ENCODE data around the gene RAB11FIP4.
"Not testable (repeated sequence)": the region's sequence is repeated elsewhere in the genome, so short reads cannot be mapped to it uniquely, and the experiment has no call there.

The RAB11FIP4 gene

DNA sequence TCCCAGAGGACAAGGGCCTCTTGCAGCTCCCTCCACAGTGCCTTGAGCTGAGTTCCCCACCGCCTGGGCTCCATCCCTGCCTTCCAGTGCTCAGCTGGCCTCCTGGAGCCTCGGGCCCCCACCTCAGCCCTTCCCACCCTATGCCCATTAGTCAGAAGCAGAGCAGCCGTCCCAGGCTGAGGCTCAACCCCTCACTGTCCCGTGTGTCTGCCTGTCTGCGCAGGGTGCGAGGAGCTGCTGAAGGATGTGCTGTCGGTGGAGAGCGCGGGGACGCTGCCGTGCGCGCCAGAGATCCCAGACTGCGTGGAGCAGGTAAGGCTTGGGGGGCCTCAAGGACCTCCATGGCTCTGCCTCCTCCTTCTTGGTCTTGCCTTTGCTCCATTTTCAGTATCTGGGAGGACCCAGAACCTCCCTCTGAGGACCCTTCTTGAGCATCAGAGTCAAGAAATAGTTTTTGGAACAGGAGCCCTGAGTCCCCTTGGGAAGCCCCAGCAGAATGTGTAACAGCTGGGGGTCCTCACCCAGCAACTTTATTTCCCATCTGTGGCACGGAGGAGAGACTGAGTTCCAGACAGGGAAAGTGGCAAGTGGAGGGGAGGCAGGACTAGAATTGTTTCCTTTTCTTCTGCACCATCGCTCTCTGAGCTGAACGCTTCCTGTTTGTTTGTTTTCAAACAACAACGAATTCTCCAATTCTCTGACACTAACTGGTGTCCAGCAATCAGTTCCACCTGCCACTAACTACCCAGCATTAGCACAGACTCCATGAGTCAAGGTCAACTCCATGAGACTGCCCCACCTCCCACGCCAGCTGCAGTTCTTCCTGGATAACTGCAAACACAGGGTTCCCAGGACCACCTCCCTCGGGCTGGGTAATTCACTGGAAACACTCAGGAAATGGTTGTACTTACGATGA lies 42.6 kb downstream of the RAB11FIP4 start:
- FAIRE-seq = no peak

DNA sequence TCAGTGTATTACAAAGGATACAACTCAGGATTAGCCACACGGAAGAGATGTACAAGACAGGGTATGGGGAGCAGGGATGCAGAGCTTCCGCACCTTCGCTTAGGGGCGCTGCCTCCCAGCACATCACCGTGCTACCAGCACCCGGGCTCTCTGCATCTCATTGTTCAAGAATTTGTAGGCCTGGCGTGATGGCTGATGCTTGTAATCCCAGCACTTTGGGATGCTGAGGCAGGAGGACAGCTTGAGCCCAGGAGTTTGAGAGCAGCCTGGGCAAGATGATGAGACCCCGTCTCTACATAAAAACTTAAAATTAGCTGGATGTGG lies 43.2 kb downstream of the RAB11FIP4 start:
- FAIRE-seq = no peak

GRCh38 chr17:31435581-31435980 lies 44.1 kb downstream of the RAB11FIP4 start:
- no peak for FAIRE-seq

GRCh38 chr17:31437720-31438400 lies 46.4 kb downstream of the RAB11FIP4 start:
- FAIRE-seq = no peak

DNA sequence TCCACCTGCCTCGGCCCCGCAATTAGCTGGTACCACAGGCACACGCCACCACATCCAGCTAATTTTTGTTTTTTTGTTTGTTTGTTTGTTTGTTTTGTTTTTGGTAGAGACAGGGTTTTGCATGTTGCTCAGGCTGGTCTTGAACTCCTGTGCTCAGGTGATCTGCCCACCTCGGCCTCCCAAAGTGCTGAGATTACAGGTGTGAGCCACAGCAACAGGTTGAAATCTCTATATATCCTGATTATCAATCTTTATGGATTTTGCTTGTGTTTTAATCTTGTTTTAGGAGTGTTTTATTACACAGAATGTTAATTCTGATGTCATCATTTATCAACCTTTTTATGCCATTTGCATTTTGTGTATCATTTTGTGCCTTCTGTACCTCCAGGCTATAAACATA lies 48.2 kb downstream of the RAB11FIP4 start:
- FAIRE-seq = no peak

- no peak for FAIRE-seq
These were observed 50.8 kb downstream of the RAB11FIP4 start for GRCh38 chr17:31442276-31442675.

GRCh38 chr17:31442856-31443255 lies 51.4 kb downstream of the RAB11FIP4 start:
- FAIRE-seq = not testable (repeated sequence)

DNA sequence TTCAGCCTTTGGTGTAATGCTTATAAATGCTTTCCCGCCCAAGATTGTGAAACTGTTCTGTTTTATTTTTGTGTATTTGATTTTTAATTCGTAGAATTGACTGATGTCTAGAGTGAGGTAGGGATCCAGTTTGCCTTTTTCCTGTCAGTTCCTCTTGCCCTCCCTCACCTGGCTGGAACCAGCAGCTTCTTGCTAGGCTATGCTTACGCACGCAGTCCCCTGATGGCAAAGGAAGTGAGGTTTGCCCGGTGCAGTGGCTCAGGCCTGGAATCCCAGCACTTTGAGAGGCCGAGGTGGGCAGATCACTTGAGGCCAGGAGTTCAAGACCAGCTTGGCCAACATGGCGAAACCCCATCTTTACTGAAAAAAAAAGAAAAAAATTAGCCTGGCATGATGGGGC lies 51.9 kb downstream of the RAB11FIP4 start:
- FAIRE-seq = no peak

- FAIRE-seq = no peak
These were observed 52.6 kb downstream of the RAB11FIP4 start for GRCh38 chr17:31444026-31444425.

DNA sequence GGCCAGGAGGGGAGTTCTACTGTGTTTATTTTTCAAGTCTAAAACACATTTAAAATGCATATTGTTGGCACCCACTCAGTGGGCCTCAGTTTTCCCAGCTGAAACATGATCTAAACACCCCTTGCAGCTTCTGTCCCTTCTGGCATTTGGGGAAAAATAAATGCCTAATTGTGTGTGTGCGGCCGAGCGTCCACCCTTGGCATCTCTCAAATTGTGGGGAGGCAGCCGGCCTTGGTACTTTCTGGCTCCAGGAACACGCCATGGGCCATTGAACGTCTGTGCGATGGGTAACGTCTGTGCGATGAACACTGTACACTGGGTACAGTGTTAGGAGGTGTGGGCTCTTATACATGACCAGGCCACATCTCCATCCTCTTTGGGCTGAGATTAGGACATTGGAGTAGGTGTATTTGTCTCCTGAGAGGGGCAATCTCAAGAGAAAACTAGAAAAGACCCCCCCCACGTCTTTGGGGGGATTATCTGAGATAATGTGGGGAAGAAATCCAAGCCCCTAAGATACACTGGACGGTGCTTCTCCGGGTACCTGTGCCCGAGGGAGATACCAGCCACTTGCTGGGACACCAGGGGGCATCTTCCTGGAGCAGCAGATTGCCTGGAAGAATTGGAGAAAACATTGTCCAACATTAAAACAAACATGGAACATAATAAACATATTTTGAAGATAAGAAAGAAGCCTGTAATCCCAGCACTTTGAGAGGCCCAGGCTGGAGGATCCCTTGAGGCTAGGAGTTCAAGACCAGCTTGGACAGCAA lies 54.9 kb downstream of the RAB11FIP4 start:
- no peak for FAIRE-seq

DNA sequence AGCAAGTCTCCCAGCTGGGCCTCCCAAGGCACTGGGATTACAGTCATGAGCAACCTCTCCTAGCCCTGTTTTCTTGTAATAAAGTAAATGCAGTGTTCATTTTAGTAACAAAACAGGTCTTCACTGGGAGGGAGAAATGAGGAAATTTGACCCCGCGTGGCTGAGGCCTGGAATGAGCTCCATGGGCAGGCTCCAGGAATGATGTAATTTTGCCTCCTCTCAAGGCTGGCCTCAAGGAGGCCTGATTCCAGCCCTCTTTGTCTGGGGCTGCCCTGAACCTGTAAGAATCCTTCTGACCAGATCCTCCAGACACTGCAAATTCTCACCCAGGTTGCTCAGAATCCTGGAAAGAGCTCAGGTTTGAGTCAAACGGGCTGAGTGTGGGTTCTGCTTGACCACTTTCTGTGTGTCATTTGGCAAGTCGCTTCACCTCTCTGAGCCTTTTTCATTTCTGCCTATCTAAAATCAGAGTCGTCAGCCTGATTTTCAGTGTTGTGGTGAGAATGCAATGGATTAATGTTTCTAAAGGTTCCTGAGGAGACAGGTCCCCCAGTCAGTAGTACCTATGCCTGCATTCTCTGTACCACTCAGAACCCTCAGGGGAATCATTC lies 57.1 kb downstream of the RAB11FIP4 start:
- no peak for FAIRE-seq

DNA sequence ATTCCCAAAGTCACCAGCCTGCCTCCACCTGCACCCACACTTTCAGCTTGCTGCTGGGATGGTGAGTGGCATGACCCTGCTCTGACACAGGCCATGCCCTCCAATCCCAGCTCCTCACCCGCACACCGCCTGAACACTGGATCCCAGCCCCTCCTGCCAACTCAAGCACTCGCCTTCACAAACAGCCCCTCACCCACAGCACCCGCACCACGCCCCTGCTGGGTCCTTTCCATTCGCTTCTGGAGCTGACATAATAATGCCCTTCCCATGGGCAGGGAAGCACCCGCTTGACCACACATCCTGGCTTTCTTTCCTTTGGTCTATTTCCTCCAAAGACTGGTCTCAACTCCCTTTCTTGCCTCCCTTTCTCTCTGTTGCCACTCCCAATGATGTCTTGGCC lies 57.6 kb downstream of the RAB11FIP4 start:
- FAIRE-seq = no peak

DNA sequence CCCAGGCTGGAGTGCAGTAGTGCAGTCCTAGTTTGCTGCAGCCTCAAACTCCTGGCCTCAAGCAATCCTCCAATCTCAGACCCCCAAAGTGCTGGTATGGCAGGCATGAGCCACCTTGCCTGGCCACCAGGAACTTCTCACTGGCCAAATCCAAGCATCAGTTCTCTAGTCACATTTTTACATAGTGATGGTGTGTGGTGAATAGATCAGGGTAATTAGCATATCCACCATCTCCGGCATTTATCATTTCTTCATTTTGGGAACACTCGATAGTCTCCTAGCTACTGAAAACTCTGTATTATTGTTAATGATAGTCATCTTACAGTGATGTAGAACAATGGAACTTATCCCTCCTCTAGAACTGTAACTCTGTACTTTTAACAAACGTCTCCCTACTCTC lies 58.3 kb downstream of the RAB11FIP4 start:
- FAIRE-seq = no peak

GRCh38 chr17:31452101-31452500 lies 60.6 kb downstream of the RAB11FIP4 start:
- no peak for FAIRE-seq

DNA sequence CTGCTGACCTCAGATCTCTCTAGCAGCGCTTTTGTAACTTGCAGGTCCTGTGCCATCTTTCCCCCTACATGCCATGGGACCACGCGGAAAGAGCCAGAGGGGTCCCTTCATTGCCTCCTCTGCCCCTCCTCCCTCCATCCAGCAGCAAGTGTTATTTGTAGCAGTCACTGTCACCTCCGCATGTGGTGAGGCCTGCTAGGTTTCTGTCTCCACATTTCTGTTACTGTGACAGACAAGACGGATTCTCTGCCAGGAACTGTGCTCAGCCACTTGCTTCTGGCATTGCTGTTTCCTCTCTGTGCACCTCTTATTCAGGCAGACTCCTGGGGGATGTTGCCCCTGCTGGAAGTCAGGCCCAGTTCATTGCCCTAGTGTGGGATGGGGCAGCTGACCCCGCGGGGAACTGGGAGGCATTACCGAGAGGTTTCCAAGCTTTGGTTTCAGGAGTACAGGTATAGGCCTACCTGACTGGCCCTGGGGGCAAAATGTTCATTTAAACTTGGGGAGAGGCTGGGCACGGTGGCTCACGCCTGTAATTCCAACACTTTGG lies 61.2 kb downstream of the RAB11FIP4 start:
- FAIRE-seq = no peak

DNA sequence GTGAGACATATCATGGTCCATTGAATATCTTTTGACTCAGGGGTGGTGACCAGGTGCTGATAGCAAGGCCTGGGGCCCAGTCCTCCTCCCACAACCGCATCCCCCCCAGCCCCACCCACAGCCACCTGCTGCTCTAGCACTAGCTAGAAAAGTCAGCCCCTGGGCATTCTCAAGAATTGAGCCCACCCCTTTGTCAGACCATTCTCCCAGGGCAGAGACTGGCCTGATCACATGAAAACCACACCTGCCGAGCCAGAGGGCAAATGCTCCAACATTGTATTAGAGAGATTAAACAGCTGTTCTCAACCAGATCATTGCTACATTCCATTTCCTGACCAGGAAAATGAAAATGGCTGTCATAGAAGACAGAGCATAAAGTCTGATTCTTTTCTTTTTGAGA lies 62.4 kb downstream of the RAB11FIP4 start:
- no peak for FAIRE-seq

GRCh38 chr17:31456814-31457213 lies 65.3 kb downstream of the RAB11FIP4 start:
- no peak for FAIRE-seq

DNA sequence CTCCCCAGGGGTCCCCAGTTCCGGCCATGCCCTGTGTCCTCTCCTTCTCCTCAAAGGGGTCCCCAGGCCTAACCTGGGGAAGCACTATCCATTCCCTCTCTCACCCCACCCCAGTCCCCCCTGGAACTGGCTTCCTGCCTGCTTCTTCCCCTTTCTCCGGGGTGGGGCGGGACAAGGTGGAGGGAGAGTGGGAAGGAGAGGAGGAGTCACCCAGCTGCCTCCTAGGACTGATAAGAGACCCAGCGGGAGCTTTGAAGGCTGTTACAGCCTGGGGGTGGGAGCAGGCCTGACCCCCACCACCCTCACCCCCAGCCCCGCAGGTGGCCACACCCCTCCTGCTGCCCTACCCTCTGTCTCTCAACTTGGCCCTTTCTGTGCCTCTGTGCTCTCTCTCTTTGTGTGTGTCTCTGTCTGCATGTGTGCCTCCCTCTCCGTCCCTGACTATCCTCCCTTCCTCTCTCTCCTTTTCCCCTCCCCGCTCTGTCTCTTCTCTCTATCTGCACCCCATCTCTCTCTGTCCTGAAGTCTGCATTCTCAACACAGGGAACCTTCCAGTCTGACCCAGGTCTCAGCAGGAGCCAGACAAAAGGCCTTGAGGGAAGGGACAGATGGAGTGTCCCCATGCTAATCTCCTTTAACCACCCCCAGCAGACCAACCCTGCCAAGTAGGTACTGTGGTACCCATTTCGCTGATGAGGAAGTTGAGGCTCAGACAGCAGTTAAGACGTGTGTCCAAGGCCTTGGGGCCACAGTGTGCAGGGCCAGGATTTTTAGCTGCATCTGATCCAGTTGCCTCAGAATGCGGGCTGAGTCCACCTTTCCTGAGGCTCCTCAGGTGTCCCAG lies 66.1 kb downstream of the RAB11FIP4 start:
- FAIRE-seq = no peak

- no peak for FAIRE-seq
These were observed 67.4 kb downstream of the RAB11FIP4 start for GRCh38 chr17:31458829-31459228.

DNA sequence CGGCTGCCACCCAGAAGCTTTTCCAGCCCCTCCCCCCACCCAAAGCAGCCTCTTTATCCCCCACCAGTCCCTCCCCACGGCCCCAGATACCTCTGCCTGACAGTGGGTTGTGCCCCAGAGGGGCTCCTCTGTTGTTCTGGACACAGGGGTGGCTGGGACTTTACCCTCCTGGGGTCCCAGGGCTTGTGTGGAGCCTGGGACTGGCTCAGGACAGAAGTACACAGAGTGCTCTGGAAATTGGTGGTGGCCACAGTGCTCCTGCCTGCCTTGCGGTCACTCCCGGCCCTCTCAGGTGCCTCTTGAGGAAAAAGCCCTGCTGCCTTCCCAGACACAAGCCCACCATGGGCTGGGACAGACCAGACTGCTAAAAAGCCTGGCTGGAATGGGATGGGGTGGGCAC lies 68.2 kb downstream of the RAB11FIP4 start:
- no peak for FAIRE-seq

- FAIRE-seq = no peak
These were observed 68.8 kb downstream of the RAB11FIP4 start for GRCh38 chr17:31460226-31460721.

Measured in colon (tissue), 2 donors.